Mucosa of descending colon (tissue), 3 donors: ENCODE results near the gene ZBTB7C. TPM values are rescaled to one million over a fixed set of nuclear protein-coding genes. Genes with fewer than 3 reads are reported as not detected.

Source experiments
- ATAC-seq: fragments of 200-7000 bp; cut with Tn5 transposase; one replicate; pipeline ENCODE4 v1.9.1; 2020; ENCODE audit warnings: mild to moderate bottlenecking, moderate library complexity
- DNase-seq, 3 donors: peaks; one replicate each; pipeline ENCODE4 v3.0.0-alpha.2; 2020
- H3K36me3 ChIP-seq: fragments of 200-600 bp; one replicate; pipeline ENCODE4 v1.8.0; 2021; ENCODE audit warnings: low read depth, mild to moderate bottlenecking
- H3K4me1 ChIP-seq: fragments of 200-600 bp; one replicate; pipeline ENCODE4 v1.8.0; 2021; ENCODE audit warnings: low read depth, mild to moderate bottlenecking
- H3K4me3 ChIP-seq: fragments of 200-600 bp; one replicate; pipeline ENCODE4 v1.8.0; 2021; ENCODE audit warnings: mild to moderate bottlenecking
- H3K9me3 ChIP-seq: fragments of 200-600 bp; one replicate; pipeline ENCODE4 v1.8.0; 2021; ENCODE audit warnings: mild to moderate bottlenecking
- CTCF ChIP-seq: fragments of 200-600 bp; IDR thresholded peaks from one replicate; pipeline ENCODE4 v1.8.0; 2022; ENCODE audit warnings: antibody characterized with exemption, mild to moderate bottlenecking
- intact Hi-C, 2 donors: fragments of 100-400 bp; cut with DNase I in 1 of 2; cut with micrococcal nuclease in 1 of 2; formaldehyde crosslinking; loops; one replicate each; pipeline versions ENCODE4 v1.11.0 to v1.11.1; 2022; cut with DNase I, micrococcal nuclease
- total RNA-seq, 3 donors: library from RNA; stranded (reverse); fragmentation: NEBNext Ultra II Directional in 2 of 3; extraction: Animal tissue kit (Norgen Biotek cat#: 25700) in 2 of 3; gene quantifications; one replicate each; pipeline versions ENCODE4 v1.2.1 to v1.2.4, GENCODE V29; 2021 to 2023
- donor health status: DM: no; HTN: no; CAD: no; lungs with moderate emphysema.
- donor health status: DM: no; HTN: no; CAD: no.
- donor health status: DM: no; HTN: yes; CAD: no.

Gene ZBTB7C
- total RNA-seq, 3 donors from 2014 or later = 20.8 to 56.6 (median 38.2) TPM

GRCh38 chr18:48342125-48342524 is 67.1 kb downstream of the ZBTB7C start:
- H3K4me3 ChIP-seq = no peak overlapping the region
- ATAC-seq = no peak
- TF ChIP-seq CTCF = no peak
- no peak for DNase-seq
- no peaks in the 10 kb centered on the region for H3K9me3 ChIP-seq
- no peaks in the 10 kb centered on the region for H3K36me3 ChIP-seq
- H3K4me1 ChIP-seq = no peaks in the 10 kb centered on the region
- intact Hi-C loops = no loop called here

DNA sequence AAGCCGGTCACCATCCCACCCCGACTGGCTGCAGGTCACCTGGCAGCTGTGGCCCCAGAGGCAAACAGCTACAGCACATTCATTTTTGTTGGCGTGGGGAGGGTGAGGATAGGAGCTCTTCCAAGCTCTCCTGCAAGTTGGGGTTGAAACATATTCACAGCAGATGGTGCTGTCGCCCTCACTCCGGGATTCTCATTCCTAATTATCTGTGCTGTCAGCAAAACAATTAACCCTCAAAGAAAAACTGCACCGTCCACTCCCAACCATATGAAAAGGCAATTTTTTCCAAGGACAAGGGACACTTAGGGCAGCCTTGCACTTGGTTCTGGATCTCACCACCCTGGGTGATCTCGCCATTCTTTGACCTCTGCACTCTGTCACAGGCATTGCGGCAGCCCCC is 68.6 kb downstream of the ZBTB7C start:
- ATAC-seq = no peak
- intact Hi-C loops = no loop called here
- no peak overlapping the region for H3K4me3 ChIP-seq
- DNase-seq = no peak
- no peaks in the 10 kb centered on the region for H3K4me1 ChIP-seq
- no peak for TF ChIP-seq CTCF
- no peaks in the 10 kb centered on the region for H3K9me3 ChIP-seq
- no peaks in the 10 kb centered on the region for H3K36me3 ChIP-seq

DNA sequence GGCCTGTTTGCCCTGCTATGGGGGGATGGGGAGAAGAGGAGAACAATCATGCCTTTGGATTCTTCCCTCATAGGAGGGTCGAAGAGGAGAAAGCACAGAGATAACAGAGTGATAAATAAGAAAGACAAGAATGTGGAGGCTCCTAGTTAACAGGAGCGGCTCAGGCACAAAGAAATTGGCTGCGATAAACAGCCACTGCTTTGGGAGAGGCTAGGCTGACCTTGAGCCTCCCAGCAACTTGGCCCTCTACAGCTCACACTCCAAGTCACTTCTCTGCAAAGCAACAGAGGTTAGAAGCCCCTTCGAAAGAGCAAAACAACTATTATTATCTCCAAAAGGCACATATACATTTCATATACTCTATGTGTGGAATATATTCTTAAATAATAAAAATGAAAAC is 69.5 kb downstream of the ZBTB7C start:
- H3K9me3 ChIP-seq = no peaks in the 10 kb centered on the region
- ATAC-seq (no peak), DNase-seq (no peak)
- H3K4me3 ChIP-seq = no peak overlapping the region
- H3K36me3 ChIP-seq = no peaks in the 10 kb centered on the region
- no peaks in the 10 kb centered on the region for H3K4me1 ChIP-seq
- intact Hi-C loops = no loop called here
- TF ChIP-seq CTCF = no peak

GRCh38 chr18:48338915-48339314 is 70.3 kb downstream of the ZBTB7C start:
- H3K9me3 ChIP-seq = no peaks in the 10 kb centered on the region
- H3K4me1 ChIP-seq = no peaks in the 10 kb centered on the region
- DNase-seq = no peak
- no peak for TF ChIP-seq CTCF
- no peak for ATAC-seq
- intact Hi-C loops = no loop called here
- H3K36me3 ChIP-seq = no peaks in the 10 kb centered on the region
- H3K4me3 ChIP-seq = no peak overlapping the region

DNA sequence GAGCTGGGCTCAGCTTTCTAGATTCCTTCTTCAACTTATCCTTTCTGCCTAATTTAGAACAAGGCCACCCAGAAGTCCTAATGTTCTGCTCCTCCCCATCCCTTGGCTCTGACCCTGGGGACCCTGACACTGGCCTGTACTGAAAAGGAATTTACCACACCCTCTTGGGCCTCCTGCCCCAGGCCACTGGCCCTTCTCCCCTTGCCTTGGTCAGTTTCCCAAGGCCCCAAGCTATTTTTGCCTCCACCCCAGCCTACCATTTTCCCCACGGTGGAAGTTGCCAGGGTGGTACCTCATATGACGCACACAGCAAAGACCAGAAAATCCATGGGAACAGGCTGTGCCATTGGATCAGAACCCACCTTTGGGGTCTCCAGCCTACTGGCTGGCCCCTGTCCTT is 72.1 kb downstream of the ZBTB7C start:
- Histone ChIP-seq H3K9me3 (no peaks in the 10 kb centered on the region), H3K36me3 (no peaks in the 10 kb centered on the region), H3K4me3 (no peak overlapping the region), H3K4me1 (no peaks in the 10 kb centered on the region)
- intact Hi-C loops = no loop called here
- DNase-seq (no peak), ATAC-seq (no peak)
- TF ChIP-seq CTCF = no peak

DNA sequence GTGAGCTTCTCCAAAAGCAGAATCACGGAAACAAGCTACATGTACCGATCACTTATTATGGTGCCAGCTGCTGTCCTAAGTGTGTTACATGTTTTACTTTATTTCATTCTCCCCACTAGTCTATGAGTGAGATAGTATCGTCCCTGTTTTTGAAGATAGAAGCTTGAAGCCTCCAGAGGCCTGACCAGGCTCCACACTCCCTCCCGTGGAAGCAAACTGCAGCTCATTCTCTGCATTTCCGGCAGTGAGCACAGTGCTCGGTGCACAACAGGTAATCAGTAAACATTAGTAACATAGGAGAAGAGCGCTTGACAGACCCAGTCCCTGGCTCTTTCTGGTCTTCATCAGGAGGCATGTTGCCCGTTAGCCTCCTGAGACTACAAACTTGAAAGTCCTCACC is 72.9 kb downstream of the ZBTB7C start:
- DNase-seq (no peak), ATAC-seq (peak; percentile 30)
- Histone ChIP-seq H3K4me3 (no peak overlapping the region), H3K4me1 (no peaks in the 10 kb centered on the region), H3K9me3 (no peaks in the 10 kb centered on the region), H3K36me3 (no peaks in the 10 kb centered on the region)
- intact Hi-C loops = no loop called here
- no peak for TF ChIP-seq CTCF
